ENCODE measurements around the gene SH3BGRL2.

Gene SH3BGRL2

GRCh38 chr6:79699606-79700005 lies 68.5 kb downstream of the SH3BGRL2 start:
- no peak for DNase-seq (ENCODE audit: low spot score)

GRCh38 chr6:79702691-79703090 lies 71.6 kb downstream of the SH3BGRL2 start:
- DNase-seq (ENCODE audit: low spot score) = no peak

- DNase-seq (ENCODE audit: low spot score) = no peak
Measured at GRCh38 chr6:79704200-79704599, 73.1 kb downstream of the SH3BGRL2 start.

GRCh38 chr6:79705456-79705995 lies 74.4 kb downstream of the SH3BGRL2 start:
- DNase-seq (ENCODE audit: low spot score) = no peak

GRCh38 chr6:79706527-79706926 lies 75.4 kb downstream of the SH3BGRL2 start:
- DNase-seq (ENCODE audit: low spot score) = no peak

GRCh38 chr6:79707621-79708020 lies 76.5 kb downstream of the SH3BGRL2 start:
- DNase-seq (ENCODE audit: low spot score) = no peak

GRCh38 chr6:79708095-79708791 lies 77.1 kb downstream of the SH3BGRL2 start:
- DNase-seq (ENCODE audit: low spot score) = no peak

- DNase-seq (ENCODE audit: low spot score) = no peak
Measured at GRCh38 chr6:79710127-79710526, 79.0 kb downstream of the SH3BGRL2 start.

GRCh38 chr6:79711167-79711566 lies 80.0 kb downstream of the SH3BGRL2 start:
- no peak for DNase-seq (ENCODE audit: low spot score)

GRCh38 chr6:79712144-79712543 lies 81.0 kb downstream of the SH3BGRL2 start:
- DNase-seq (ENCODE audit: low spot score) = no peak

- DNase-seq (ENCODE audit: low spot score) = no peak
Measured at GRCh38 chr6:79712616-79713135, 81.5 kb downstream of the SH3BGRL2 start.

- DNase-seq (ENCODE audit: low spot score) = peak; percentile 30
Measured at GRCh38 chr6:79713701-79714322, 82.7 kb downstream of the SH3BGRL2 start.

GRCh38 chr6:79717989-79718388 lies 86.9 kb downstream of the SH3BGRL2 start:
- no peak for DNase-seq (ENCODE audit: low spot score)

- DNase-seq (ENCODE audit: low spot score) = no peak
Measured at GRCh38 chr6:79718509-79719247, 87.5 kb downstream of the SH3BGRL2 start.

GRCh38 chr6:79719248-79719960 lies 88.3 kb downstream of the SH3BGRL2 start:
- no peak for DNase-seq (ENCODE audit: low spot score)

- no peak for DNase-seq (ENCODE audit: low spot score)
Measured at GRCh38 chr6:79724816-79725215, 93.7 kb downstream of the SH3BGRL2 start.

- no peak for DNase-seq (ENCODE audit: low spot score)
Measured at GRCh38 chr6:79731471-79731870, 100.3 kb downstream of the SH3BGRL2 start.

- no peak for DNase-seq (ENCODE audit: low spot score)
Measured at GRCh38 chr6:79733388-79733787, 102.3 kb downstream of the SH3BGRL2 start.

GRCh38 chr6:79734374-79734773 lies 103.2 kb downstream of the SH3BGRL2 start:
- DNase-seq (ENCODE audit: low spot score) = no peak

- DNase-seq (ENCODE audit: low spot score) = no peak
Measured at GRCh38 chr6:79735183-79735582, 104.1 kb downstream of the SH3BGRL2 start.

GRCh38 chr6:79737172-79737571 lies 106.0 kb downstream of the SH3BGRL2 start:
- no peak for DNase-seq (ENCODE audit: low spot score)

- no peak for DNase-seq (ENCODE audit: low spot score)
Measured at GRCh38 chr6:79742030-79742429, 110.9 kb downstream of the SH3BGRL2 start.
